HG02840 (cell line): ENCODE data around the gene SLCO4A1.

ENCODE experiments used
- ATAC-seq: cut with Tn5 transposase; IDR thresholded peaks from one replicate; pipeline ENCODE4 v1.9.1; 2021; ENCODE audit warnings: mild to moderate bottlenecking, moderate library complexity, moderate number of reproducible peaks; ENCODE audit not compliant: unreplicated experiment, low FRiP score

Gene SLCO4A1

GRCh38 chr20:62663145-62664018 lies 21.1 kb downstream of the SLCO4A1 start:
- no peak for ATAC-seq

GRCh38 chr20:62664019-62664971 lies 22.0 kb downstream of the SLCO4A1 start:
- ATAC-seq = no peak

- no peak for ATAC-seq
Observed at GRCh38 chr20:62665153-62665754, 23.0 kb downstream of the SLCO4A1 start.

GRCh38 chr20:62665826-62666735 lies 23.8 kb downstream of the SLCO4A1 start:
- ATAC-seq = no peak

- no peak for ATAC-seq
Observed at GRCh38 chr20:62666736-62667529, 24.6 kb downstream of the SLCO4A1 start.

GRCh38 chr20:62667530-62668440 lies 25.5 kb downstream of the SLCO4A1 start:
- no peak for ATAC-seq

- ATAC-seq = no peak
Observed at GRCh38 chr20:62668441-62669027, 26.2 kb downstream of the SLCO4A1 start.

GRCh38 chr20:62669249-62669648 lies 26.9 kb downstream of the SLCO4A1 start:
- ATAC-seq = no peak

- ATAC-seq = no peak
Observed at GRCh38 chr20:62670156-62670555, 27.9 kb downstream of the SLCO4A1 start.

GRCh38 chr20:62670998-62671397 lies 28.7 kb downstream of the SLCO4A1 start:
- ATAC-seq = no peak

GRCh38 chr20:62671765-62672164 lies 29.5 kb downstream of the SLCO4A1 start:
- no peak for ATAC-seq

GRCh38 chr20:62674370-62674769 lies 32.1 kb downstream of the SLCO4A1 start:
- no peak for ATAC-seq

- ATAC-seq = no peak
Observed at GRCh38 chr20:62675156-62675876, 33.0 kb downstream of the SLCO4A1 start.

GRCh38 chr20:62675877-62676260 lies 33.6 kb downstream of the SLCO4A1 start:
- ATAC-seq = no peak

GRCh38 chr20:62676976-62677375 lies 34.7 kb downstream of the SLCO4A1 start:
- no peak for ATAC-seq

- ATAC-seq = no peak
Observed at GRCh38 chr20:62677678-62678077, 35.4 kb downstream of the SLCO4A1 start.

GRCh38 chr20:62678553-62678952 lies 36.2 kb downstream of the SLCO4A1 start:
- no peak for ATAC-seq
